Stimulated activated CD4-positive, alpha-beta T cell treated with anti-CD3 and anti-CD28 coated beads, Interleukin-15, amount 100 ng/mL, for 1 hour (primary cell): ENCODE data around the gene ACSF3.
"Not testable (repeated sequence)": the region's sequence is repeated elsewhere in the genome, so short reads cannot be mapped to it uniquely, and the experiment has no call there.

ENCODE experiments used
- DNase-seq, 2 donors: peaks; one replicate each; pipeline ENCODE4 v3.0.0-alpha.2; 2020; ENCODE audit warnings: low read depth in 1 of 2, low spot score in 1 of 2

ACSF3 gene

GRCh38 chr16:89172171-89172527 is 78.5 kb downstream of the ACSF3 start:
- no peak for DNase-seq

- no peak for DNase-seq
Measured at GRCh38 chr16:89172528-89173173, 79.0 kb downstream of the ACSF3 start.

GRCh38 chr16:89173174-89173921 is 79.7 kb downstream of the ACSF3 start:
- no peak for DNase-seq

- no peak for DNase-seq
Measured at GRCh38 chr16:89174055-89174827, 80.6 kb downstream of the ACSF3 start.

GRCh38 chr16:89174877-89175276 is 81.2 kb downstream of the ACSF3 start:
- no peak for DNase-seq

- no peak for DNase-seq
Measured at GRCh38 chr16:89175280-89176146, 81.9 kb downstream of the ACSF3 start.

GRCh38 chr16:89176147-89176690 is 82.6 kb downstream of the ACSF3 start:
- DNase-seq = no peak

GRCh38 chr16:89176717-89177116 is 83.1 kb downstream of the ACSF3 start:
- DNase-seq = no peak

- DNase-seq = no peak
Measured at GRCh38 chr16:89177501-89177900, 83.8 kb downstream of the ACSF3 start.

- no peak for DNase-seq
Measured at GRCh38 chr16:89178453-89179147, 84.9 kb downstream of the ACSF3 start.

- no peak for DNase-seq
Measured at GRCh38 chr16:89179148-89179484, 85.5 kb downstream of the ACSF3 start.

GRCh38 chr16:89179656-89180315 is 86.1 kb downstream of the ACSF3 start:
- no peak for DNase-seq

GRCh38 chr16:89183463-89183862 is 89.8 kb downstream of the ACSF3 start:
- DNase-seq = no peak

GRCh38 chr16:89183975-89184676 is 90.5 kb downstream of the ACSF3 start:
- no peak for DNase-seq

GRCh38 chr16:89184677-89184932 is 91.0 kb downstream of the ACSF3 start:
- DNase-seq = no peak

GRCh38 chr16:89184933-89185794 is 91.5 kb downstream of the ACSF3 start:
- DNase-seq = no peak

GRCh38 chr16:89185887-89186592 is 92.4 kb downstream of the ACSF3 start:
- not testable (repeated sequence) for DNase-seq

- DNase-seq = not testable (repeated sequence)
Measured at GRCh38 chr16:89186593-89187031, 93.0 kb downstream of the ACSF3 start.
